ENCODE measurements around the gene CHP1.
A peak's percentile ranks its signal among the peaks of the same experiment; 100 is the strongest.
"Not testable (repeated sequence)": the region's sequence is repeated elsewhere in the genome, so short reads cannot be mapped to it uniquely, and the experiment has no call there.

Gene CHP1

DNA sequence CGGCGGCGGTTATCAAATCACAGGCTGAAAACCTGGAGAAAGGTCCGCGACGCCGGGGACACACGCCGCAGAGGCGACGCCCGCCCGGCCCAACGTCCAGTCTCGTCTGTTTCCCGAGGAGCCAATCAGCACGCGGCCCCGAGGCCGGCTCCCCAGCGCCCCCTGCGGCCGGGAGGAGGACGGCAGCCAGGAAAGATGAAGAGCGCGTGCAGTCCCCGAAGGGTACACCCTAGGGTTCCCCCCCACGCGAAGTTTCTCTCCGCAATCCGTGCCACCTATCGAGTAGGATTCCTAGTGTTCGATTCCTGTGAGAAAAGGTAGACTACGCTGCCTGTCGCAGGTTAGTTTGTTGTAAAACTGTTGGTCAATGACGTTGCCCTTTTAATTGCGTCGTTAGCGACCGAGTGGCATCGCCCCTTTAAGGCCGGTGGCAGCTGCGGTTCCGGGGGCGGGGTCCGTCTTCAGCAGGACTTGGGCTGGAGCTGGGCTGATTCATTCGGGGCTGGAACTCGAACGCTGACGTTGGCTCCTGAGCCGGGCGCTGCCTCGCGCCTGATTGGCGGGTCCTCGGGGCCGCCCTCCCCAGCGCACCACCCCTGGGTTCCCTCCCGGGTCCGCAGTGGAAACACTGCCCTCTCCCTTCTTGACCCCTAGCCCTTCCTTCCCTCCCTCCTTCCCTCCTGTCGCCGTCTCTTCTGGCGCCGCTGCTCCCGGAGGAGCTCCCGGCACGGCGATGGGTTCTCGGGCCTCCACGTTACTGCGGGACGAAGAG lies at the start of gene CHP1, which contains the start of gene EXD1:
CHP1 (plus strand) TSS at position 619 of the 772 bp plus-strand sequence; CDS start at position 734, 115 bp downstream.
EXD1 (minus strand) TSS at position 108 of the 772 bp plus-strand sequence. CDS start 4,182 bp downstream, outside the sequence.
- DNase-seq, result peak; percentile 99

DNA sequence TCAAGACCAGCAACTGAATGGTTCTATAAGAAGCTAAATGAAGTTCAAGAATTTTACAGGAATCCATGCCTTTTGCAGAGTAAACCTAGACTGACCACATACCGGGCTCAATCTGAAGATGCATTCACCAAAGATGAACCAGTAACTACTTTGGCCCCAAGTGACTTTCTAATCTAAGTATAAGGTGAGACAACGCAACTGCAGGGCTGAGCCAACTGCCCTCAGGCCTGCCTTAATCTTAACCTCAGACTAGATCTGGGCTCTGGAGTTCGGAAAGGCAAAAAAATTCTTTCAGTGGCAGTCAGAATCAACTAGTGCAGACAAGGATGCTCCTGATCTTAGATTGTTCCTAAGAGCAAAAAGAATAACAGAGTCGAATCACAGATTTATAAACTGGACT lies 48.8 kb upstream of the CHP1 start:
- DNase-seq, result no peak

DNA sequence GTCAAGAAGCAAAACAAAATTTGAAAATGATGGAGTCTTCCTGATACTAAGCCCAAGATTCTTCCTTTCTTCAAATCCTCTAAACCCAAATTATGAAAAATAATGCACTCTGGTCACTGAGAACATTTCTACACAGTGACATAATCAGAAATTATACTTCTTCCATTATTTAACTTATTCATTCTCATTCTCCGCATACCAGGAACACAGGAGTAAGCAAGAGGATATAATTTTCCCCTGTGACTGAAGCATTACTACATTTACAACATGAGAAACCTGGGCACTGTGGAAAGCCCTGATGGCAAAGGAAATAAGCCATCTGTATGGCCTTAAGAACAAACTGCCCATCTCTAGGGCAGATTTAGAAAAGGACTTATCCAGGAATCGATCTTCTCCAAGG lies 47.5 kb upstream of the CHP1 start:
- no peak for DNase-seq

DNA sequence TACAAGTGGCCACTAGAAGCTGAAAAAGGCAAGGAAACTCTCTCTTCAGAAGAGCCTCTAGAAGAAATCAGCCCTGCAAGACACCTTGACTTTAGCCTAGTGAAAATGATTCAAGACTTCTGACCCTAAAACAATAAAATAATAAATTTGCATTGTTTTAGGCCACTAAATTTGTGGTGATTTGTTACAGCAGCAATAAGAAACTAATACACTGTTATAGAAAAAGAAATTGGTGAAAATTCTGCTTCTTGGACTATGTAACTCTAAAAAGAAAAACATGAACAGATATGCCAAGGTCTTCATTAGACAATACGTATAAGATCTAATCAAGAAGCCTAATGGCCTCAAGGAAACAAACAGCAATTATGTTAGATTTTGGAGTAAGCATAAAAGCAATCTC lies 36.6 kb upstream of the CHP1 start:
- no peak for DNase-seq

DNA sequence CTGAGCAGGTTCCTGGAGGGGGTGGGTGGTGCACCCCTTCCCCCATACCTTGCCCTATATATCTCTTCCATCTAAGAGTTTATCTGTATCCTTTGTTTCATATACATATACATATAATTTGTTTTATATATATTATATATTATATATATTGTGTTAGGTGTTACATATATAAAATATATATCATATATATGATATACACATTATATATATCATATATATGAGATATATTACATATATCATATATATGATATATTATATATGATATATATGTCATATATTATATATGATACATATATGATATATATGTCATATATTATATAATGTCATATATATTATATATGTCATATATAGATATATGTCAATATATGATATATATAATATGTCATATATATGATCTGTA lies 31.6 kb upstream of the CHP1 start:
- DNase-seq, result no peak

DNA sequence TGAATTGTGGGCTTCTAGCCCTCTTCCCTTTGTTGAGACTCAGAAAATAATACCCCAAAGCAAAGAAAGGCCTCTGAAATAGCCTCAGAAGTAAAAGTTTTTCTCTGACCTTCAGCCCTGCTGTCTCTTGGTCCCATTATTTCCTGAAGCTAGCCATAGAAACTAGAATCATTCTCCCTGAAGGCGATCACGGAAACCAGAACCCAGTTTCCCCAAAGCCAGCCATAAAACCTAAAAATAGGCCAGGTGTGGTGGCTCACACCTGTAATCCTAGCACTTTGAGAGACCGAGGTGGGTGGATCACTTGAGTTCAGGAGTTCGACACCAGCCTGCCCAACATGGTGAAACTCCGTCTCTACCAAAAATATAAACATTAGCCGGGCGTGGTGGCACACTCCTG lies 27.7 kb upstream of the CHP1 start:
- DNase-seq, result no peak

DNA sequence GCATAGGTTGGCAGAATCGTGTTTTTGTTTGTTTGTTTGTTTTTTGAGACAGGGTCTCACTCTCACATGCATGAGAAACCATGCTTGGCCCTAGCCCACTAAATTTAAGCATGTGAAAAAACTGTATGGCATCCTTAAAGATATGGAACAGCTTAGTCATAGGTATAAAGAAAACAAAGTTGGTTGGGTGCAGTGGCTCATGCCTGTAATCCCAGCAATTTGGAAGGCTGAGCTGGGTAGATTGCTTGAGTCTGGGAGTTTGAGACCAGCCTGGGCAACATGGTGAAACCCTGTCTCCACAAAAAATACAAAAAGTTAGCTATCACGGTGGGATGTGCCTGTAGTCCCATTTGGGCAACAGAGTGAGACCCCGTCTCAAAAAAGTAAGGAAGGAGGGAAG lies 25.8 kb upstream of the CHP1 start:
- no peak for DNase-seq

DNA sequence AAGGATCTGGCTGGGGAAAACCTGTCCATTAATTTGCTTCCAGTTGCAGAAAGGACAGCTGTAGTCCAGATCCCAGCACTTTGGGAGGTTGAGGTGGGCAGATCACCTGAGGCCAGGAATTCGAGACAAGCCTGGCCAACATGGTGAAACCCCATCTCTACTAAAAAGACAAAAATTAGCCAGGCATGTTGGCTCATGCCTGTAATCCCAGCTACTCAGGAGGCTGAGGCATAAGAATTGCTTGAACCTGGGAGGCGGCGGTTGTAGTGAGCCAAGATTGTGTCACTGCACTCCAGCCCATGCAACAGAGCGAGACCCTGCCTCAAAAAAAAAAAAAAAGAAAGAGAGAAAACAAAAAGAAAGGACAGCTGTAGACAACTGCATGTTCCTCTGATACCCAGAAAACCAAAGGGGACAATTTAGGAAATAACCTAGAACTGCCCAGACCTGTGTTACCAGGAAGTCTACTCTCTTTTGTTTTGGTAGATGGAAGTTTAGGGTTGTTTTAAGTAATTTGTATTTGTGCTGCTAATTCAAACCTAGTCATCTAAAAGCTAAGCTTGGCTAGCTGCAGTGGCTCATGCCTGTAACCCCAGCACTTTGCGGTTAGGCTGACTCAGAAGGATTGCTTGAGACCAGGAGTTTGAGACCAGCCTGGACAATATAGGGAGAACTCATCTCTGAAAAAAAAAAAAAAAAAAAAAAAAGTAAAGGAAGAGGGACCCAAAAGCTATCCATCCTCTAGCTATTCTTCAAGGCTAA lies 23.2 kb upstream of the CHP1 start:
- peak; percentile 21 for DNase-seq

DNA sequence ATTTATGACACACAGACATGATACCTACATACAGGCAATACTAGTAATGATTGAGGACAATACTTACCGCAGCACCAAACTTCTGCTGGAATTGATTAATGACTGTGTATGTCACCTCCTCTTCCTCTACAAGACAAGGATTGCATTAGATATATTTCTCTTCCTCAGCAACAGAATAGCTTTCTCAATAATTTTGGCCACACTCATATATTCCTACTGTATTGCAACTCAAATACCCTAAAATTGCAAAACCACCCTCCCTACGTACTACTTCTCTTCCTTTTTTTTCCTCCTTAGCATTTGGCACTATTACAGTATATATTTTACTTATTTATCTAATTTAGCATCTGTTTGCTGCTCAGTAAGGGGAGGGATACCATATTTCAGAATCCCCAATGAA lies 15.4 kb upstream of the CHP1 start:
- DNase-seq, result no peak

DNA sequence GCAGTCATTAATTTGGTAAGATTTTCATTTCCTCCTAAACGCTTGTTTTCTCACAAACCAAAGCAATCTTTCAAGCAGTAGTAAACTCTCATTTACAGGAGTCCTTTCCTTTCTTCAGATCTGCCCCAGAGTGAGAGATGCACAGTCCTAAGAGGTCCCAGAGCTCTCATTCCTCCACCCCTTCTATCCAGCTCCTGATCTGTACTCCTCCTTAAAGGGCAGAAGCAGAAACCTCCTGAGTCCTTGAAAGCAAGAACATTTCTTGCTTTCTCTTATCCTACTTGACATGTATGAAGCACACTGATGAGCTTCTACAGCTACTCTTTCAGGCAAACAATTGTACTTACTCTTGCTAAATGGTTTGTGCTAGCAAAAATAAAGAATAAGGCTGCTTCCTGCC lies 12.2 kb upstream of the CHP1 start:
- DNase-seq, result no peak

DNA sequence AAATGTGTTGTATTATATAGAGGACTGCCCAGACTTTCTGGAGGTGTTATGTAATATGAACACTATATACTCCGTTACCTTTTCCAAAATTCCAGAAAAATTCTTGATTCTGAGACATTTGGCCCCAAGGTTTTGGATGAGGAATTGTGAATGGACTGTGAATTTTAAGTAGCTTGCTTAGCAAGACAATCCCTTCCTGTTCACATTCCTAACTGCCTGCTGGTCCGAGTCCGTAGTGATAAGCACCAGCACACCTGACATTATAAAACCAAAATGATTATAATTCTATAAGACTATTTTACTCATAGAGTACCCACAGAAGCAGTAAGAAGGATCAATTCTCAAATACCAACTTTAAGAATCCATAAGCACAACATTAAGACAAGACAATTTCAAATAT lies 11.7 kb upstream of the CHP1 start:
- DNase-seq, result no peak

DNA sequence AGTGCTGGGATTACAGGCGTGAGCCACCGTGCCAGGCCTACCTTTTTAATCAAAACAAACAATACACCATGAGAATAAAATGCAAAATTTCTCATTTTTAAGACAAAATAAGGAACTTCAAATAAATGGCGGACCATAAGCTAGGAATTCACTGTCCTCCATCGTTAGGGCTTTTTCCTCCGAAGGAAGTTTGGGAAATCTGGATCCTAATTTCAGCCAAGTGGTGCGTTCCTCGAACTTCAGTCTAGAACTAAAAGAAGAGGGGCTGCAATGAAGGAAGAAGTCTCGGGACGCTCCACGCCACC lies 771 bp upstream of the CHP1 start:
- DNase-seq, result no peak

DNA sequence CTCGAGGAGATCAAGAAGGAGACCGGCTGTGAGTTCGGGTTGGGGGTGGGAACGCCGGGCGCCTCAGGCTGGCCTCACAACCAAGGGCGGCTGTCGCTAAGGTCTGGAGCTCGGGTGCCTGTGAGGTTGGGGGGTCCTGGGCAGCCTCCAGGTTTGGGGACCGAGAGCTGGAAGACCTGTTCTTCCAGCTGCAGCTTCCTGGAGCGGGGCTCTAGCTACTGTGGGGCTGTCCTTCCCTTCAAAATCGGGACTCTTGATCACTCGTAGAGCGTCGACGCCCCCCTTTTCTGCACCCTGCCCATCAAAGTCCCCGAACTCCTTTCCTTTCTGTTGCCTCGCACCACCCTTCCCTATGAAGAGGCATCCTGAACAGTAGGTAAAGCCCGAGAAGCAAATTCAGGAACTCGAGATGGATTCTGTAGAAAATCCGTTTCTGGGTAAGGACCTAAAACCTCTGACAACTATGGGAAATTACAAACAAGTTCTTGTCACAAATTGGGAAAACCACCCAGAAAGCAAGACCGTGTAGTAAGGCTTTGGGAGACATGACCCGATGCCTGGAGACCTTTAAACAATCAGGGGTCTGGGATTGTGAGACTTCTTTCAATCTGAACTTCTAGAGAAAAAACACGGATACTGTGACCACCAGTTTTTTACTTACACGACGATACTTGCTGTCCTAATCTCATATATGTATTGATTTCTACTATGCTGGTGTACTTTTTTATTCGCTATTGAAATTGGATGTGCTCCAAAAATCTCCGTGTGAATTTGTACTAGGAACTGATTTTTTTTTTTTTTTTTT lies 556 bp downstream of the CHP1 start:
- no peak for DNase-seq

DNA sequence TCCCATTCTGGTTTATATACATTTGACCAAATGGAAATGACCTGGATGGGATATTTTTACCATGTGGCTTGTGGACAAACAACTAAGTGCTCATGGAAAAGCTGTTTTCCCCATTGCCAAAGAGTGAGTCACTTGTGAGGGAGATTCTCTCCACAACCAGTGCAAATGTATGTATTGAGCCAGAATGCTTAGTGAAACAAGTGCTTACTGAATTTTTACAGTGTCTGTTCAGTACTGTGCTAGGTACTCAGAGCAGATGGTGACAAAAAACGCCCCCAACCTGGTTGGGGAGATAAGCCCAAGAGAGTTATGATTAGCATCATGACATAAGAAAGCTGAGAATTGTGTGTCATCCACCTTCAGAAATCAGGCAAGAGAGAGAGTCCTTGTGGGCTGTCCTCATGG lies 2.3 kb downstream of the CHP1 start:
- DNase-seq, result no peak

DNA sequence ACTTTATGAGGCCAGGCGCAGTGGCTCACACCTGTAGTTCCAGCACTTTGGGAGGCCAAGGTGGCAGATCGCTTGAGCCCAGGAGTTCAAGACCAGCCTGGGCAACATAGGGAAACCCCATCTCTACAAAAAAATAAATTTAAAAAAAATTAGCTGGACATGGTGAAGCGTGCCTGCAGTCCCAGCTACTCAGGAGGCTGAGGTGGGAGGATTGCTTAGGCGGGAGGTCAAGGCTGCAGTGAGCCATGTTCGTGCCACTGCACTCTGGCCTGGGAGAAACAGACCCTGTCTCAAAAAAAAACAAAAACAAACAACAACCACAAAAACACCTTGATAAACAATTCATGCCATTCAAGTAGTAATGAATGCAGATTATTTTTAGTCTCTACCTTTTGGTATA lies 4.2 kb downstream of the CHP1 start:
- DNase-seq, result not testable (repeated sequence)

DNA sequence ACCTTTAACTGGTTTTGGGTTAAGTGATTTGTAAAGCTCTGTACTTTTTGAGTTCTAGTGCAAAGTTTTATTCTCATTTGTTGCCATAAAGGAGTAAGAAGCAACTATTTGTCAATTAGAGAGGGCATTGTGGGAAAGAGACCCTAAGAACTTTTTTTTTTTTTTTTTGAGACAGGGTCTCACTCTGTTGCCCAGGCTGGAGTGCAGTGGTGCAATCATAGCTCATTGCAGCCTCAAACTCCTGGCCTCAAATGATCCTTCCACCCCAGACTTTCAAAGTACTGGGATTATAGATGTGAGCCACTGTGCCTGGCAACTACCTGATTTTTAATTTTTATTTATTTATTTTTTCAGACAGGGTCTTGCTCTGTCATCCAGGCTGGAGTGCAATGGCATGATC lies 4.9 kb downstream of the CHP1 start:
- DNase-seq, result no peak

DNA sequence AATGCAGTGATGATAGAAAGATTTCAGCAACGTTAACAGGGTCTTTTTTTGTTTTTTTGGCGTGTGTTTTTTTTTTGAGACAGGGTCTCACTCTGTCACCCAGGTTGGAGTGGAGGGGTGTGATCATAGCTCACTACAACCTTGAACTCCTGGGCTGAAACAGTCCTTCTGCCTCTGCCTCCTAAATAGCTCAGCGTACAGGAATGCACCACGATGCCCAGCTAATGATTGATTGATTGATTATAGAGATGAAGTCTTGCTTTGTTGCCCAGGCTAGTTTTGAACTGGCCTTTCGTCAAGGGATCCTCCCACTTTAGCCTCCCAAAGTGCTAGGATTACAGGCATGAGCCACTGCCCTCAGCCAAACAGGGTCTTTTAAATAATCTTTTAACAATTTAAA lies 7.0 kb downstream of the CHP1 start:
- no peak for DNase-seq

DNA sequence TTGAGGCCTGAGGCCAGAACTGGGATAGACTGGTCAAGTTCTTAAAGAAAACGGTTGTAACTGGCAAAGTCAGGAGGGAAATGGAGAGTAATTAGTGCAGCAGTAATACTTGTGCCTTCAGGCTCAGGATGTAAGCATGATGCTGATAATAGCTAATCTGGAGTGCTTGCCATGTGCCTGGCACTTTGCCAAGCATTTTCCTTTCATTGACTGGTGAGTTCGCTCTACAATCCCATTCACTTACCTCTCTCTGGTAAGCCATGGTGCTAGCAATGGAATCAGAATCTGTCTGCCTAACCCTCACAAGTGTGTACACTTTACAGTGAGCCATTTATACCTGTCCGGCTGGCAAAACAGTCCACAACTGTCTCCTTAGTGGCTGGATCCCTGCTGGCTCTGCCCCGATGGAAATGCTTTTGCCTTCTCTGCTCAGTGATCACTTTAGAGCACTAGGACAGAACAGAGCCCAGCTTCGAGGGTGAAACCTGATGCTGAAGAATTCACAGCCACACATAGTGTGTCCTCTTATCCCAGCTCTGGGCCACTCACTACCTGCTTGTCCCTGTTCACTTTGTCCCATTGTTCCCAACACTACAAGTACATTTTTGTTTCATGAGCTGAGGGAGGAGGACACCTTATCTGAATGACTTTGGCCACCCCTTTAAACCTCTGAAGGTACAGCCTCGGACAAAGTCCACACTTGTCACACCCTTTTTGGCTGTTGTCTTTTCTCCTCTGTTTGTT lies 10.3 kb downstream of the CHP1 start:
- DNase-seq, result peak; percentile 94

DNA sequence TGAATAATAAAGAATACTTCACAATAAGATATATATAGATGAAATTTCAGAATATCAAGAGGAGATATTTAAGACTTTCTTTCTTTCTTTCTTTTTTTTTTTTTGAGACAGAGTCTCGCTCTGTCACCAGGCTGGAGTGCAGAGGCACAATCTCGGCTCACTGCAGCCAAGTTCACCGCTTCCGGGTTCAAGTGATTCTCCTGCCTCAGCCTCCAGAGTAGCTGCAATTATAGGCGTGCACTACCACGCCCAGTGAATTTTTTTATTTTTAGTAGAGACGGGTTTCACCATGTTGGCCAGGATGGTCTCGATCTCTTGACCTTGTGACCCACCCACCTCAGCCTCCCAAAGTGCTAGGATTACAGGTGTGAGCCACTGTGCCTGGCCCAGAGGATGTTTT lies 19.7 kb downstream of the CHP1 start:
- DNase-seq, result not testable (repeated sequence)

DNA sequence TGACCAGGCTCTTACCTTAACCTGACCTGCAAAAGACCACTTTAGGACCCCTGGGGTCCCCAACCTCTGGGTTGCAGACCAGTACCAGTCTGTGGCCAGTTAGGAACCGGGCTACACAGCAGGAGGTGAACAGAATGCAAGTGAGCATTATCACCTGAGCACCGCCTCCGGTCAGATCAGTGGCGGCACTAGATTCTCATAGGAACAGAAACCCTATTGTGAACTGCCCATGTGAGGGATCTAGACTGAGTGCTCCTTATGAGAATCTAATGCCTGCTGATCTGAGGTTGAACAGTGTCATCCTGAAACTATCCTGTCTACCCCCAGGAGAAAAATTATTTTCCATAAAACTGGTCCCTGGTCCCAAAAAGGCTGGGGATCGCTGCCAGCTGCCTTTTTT lies 20.3 kb downstream of the CHP1 start:
- DNase-seq, result no peak

DNA sequence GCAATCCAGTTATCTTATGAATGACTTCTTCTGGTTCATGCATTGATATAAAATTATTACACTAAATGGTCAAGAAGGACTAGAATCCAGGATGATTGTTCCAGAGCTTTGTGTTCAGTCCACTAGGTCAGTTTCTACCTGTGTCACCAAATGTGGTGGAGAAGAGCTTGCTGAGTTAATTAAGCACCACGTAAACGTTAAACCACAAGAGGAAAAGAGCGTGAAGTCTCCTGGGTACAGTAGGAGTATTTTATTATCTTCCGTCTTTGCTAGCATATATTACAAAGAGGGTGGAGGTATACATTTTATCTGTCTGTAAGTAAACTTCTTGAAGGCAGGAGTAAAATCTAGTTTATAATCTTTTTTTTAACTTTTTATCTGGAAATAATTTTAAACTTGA lies 23.5 kb downstream of the CHP1 start:
- DNase-seq, result no peak

DNA sequence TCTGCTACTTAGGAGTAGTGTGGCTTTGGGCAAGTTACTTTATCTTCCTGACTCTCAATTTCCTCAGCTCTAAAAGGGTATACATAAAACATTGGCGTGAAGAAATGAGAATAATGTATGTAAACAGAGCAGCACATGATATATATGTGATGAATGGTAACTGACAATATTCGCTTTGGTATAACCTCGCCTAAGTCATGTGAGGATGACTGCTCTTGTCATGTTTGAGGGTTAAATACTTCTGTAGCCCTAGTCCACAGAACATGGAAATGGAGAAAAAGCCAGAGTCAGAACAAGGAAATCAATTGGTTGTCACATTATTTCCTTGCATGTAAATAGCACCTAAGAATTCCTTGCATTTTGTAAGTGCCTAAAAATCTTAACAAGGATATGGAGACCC lies 25.0 kb downstream of the CHP1 start:
- DNase-seq, result no peak

DNA sequence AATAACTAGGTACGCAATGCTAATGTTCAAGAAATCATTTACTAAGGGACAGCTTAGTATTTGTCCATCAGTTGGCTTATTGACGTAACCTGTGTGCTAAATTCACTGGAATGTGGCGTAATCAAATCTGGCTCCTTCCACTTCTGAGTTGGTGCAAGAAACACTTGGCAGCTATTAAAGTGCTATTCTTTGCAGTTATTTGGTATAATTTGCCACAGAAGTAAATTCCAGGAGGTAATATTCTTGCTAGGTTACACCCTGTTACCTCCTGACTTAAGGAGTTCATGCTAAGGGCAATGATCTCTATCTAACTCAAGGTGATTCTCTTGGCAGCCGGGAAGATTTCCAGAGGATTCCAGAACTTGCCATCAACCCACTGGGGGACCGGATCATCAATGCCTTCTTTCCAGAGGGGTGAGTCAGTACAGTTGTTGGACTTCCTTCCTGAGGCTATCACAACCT lies 25.5 kb downstream of the CHP1 start:
- no peak for DNase-seq

All from NCI-H69 (cell line).